Tibial artery (tissue), 4 donors: ENCODE results near the gene RNF212B.
"Not testable (repeated sequence)": the region's sequence is repeated elsewhere in the genome, so short reads cannot be mapped to it uniquely, and the experiment has no call there.

Experiments
- DNase-seq, 2 donors: peaks; one replicate each; pipeline ENCODE4 v3.0.0-alpha.2; 2019
- H3K27ac ChIP-seq, 2 donors: fragments of 200-600 bp; sonication (generic) in 1 of 2; 1 replicate in 1 of 2; 2 replicates in 1 of 2; pipeline ENCODE4 v1.5.1; 2018 to 2019; ENCODE audit warnings: mild to moderate bottlenecking in 1 of 2
- H3K27me3 ChIP-seq, 2 donors: fragments of 200-600 bp; sonication (generic) in 1 of 2; one replicate each; pipeline versions ENCODE4 v1.5.1 to v1.6.0; 2016 to 2019
- H3K36me3 ChIP-seq, 3 donors: fragments of 200-600 bp; sonication (generic) in 2 of 3; one replicate each; pipeline ENCODE4 v1.5.1; 2016 to 2019; ENCODE audit warnings: mild to moderate bottlenecking in 2 of 3
- H3K4me1 ChIP-seq, 4 donors: fragments of 200-600 bp; sonication (generic) in 2 of 4; 1 replicate in 3 of 4; 2 replicates in 1 of 4; pipeline ENCODE4 v1.5.1; 2016 to 2019
- H3K4me3 ChIP-seq, 2 donors: fragments of 200-600 bp; sonication (generic) in 1 of 2; 1 replicate in 1 of 2; 2 replicates in 1 of 2; pipeline ENCODE4 v1.5.1; 2018 to 2019; ENCODE audit warnings: mild to moderate bottlenecking in 2 of 2
- H3K9me3 ChIP-seq, 3 donors: fragments of 200-600 bp; sonication (generic) in 1 of 3; one replicate each; pipeline ENCODE4 v1.5.1; 2016 to 2019
- CTCF ChIP-seq, 2 experiments: fragments of 200-600 bp in 1 of 2; fragments of 450-650 bp in 1 of 2; IDR thresholded peaks; one replicate each; pipeline ENCODE4 v1.5.1; 2017 to 2019; ENCODE audit warnings: antibody characterized with exemption in 2 of 2, mild to moderate bottlenecking in 1 of 2, moderate library complexity in 1 of 2
- intact Hi-C: fragments of 100-400 bp; cut with DNase I; formaldehyde crosslinking; loops from one replicate; pipeline ENCODE4 v1.15.0; 2023; ENCODE audit warnings: low total_unique reads

The RNF212B gene

GRCh38 chr14:23249824-23250223 lies 12.1 kb downstream of the RNF212B start:
- Histone ChIP-seq H3K9me3 (no peaks in the 10 kb centered on the region), H3K27ac (no peak overlapping the region), H3K36me3 (no peaks in the 10 kb centered on the region), H3K4me3 (no peak overlapping the region), H3K4me1 (no peaks in the 10 kb centered on the region), H3K27me3 (no peaks in the 10 kb centered on the region)
- intact Hi-C loops, result no loop called here
- no peak for DNase-seq
- no peak for TF ChIP-seq CTCF (IDR thresholded peaks at IDR 0.05)

GRCh38 chr14:23252006-23252405 lies 14.3 kb downstream of the RNF212B start:
- intact Hi-C loops, result no loop called here
- H3K9me3 ChIP-seq, result no peaks in the 10 kb centered on the region
- no peak overlapping the region for H3K27ac ChIP-seq
- H3K36me3 ChIP-seq, result no peaks in the 10 kb centered on the region
- no peak overlapping the region for H3K4me3 ChIP-seq
- no peaks in the 10 kb centered on the region for H3K4me1 ChIP-seq
- no peaks in the 10 kb centered on the region for H3K27me3 ChIP-seq
- no peak for TF ChIP-seq CTCF (IDR thresholded peaks at IDR 0.05)
- DNase-seq, result no peak

GRCh38 chr14:23252420-23253333 lies 14.9 kb downstream of the RNF212B start:
- no peaks in the 10 kb centered on the region for H3K4me1 ChIP-seq
- no peak overlapping the region for H3K27ac ChIP-seq
- H3K4me3 ChIP-seq, result no peak overlapping the region
- DNase-seq, result no peak
- no peak for TF ChIP-seq CTCF (IDR thresholded peaks at IDR 0.05)
- no peaks in the 10 kb centered on the region for H3K27me3 ChIP-seq
- no peaks in the 10 kb centered on the region for H3K36me3 ChIP-seq
- intact Hi-C loops, result no loop called here
- no peaks in the 10 kb centered on the region for H3K9me3 ChIP-seq

GRCh38 chr14:23258256-23258655 lies 20.5 kb downstream of the RNF212B start:
- peaks cover 0 to 7% of the 10 kb centered on the region in 2 donors for H3K27me3 ChIP-seq
- H3K27ac ChIP-seq, result no peak overlapping the region
- no peak for DNase-seq
- no peaks in the 10 kb centered on the region for H3K36me3 ChIP-seq
- no peaks in the 10 kb centered on the region for H3K4me1 ChIP-seq
- intact Hi-C loops, result no loop called here
- H3K9me3 ChIP-seq, result no peaks in the 10 kb centered on the region
- no peak for TF ChIP-seq CTCF (IDR thresholded peaks at IDR 0.05)
- no peak overlapping the region for H3K4me3 ChIP-seq

GRCh38 chr14:23259426-23259825 lies 21.7 kb downstream of the RNF212B start:
- H3K4me1 ChIP-seq, result no peaks in the 10 kb centered on the region
- no peaks in the 10 kb centered on the region for H3K9me3 ChIP-seq
- TF ChIP-seq CTCF (IDR thresholded peaks at IDR 0.05), result no peak
- no peak overlapping the region for H3K27ac ChIP-seq
- H3K27me3 ChIP-seq, result peaks cover 0 to 10% of the 10 kb centered on the region in 2 donors
- H3K36me3 ChIP-seq, result no peaks in the 10 kb centered on the region
- DNase-seq, result no peak
- intact Hi-C loops, result no loop called here
- no peak overlapping the region for H3K4me3 ChIP-seq

GRCh38 chr14:23260849-23261248 lies 23.1 kb downstream of the RNF212B start:
- not testable (repeated sequence) for H3K4me3 ChIP-seq, H3K4me1 ChIP-seq, DNase-seq, H3K36me3 ChIP-seq, H3K9me3 ChIP-seq, H3K27ac ChIP-seq
- peaks cover 0 to 10% of the 10 kb centered on the region in 2 donors for H3K27me3 ChIP-seq
- intact Hi-C loops, result loop anchor here (10.0 kb wide), 1 partner anchor 64 kb away; the partner anchor contains the start of gene PABPN1
